PC-9 (cell line): Measurements from ENCODE around the gene ARMC6. TPM values are rescaled to one million over a fixed set of nuclear protein-coding genes. Genes with fewer than 3 reads are reported as not detected.

Experiments used
- BruUV-seq: library from RNA; stranded (reverse); fragments of 400-500 nt; replicated peaks from 2 replicates; lab custom pipeline; 2021; lab: Mats Ljungman, UMichigan
- CTCF ChIA-PET: fragments of 300-600 bp; sonication (Branson Sonifier 250); formaldehyde crosslinking; loops from one replicate; lab custom pipeline; 2022; ENCODE audit warnings: antibody characterized with exemption; lab: Charles Lee
- POLR2A ChIA-PET: fragments of 300-600 bp; sonication (Branson Sonifier 250); formaldehyde crosslinking; loops from one replicate; lab custom pipeline; 2022; ENCODE audit warnings: antibody characterized with exemption; ENCODE audit not compliant: unreplicated experiment; lab: Charles Lee
- DNase-seq, 2 experiments: peaks; one replicate each; pipeline versions ENCODE4 v3.0.0 to v3.0.0-alpha.2; 2015 to 2022; ENCODE audit warnings: mixed read lengths in 1 of 2
- H2AFZ ChIP-seq: fragments of 200-600 bp; sonication (generic); 2 replicates; pipeline ENCODE4 v1.8.1; 2017; ENCODE audit warnings: antibody characterized with exemption
- H3F3A ChIP-seq: fragments of 200-600 bp; sonication (generic); 2 replicates; pipeline ENCODE4 v1.8.1; 2017; ENCODE audit warnings: antibody characterized with exemption, mild to moderate bottlenecking, low read depth; ENCODE audit not compliant: insufficient read depth
- H3K27ac ChIP-seq: fragments of 200-600 bp; sonication (generic); 2 replicates; pipeline ENCODE4 v1.6.1; 2016; ENCODE audit warnings: mixed run types
- H3K27me3 ChIP-seq: fragments of 200-600 bp; sonication (generic); 2 replicates; pipeline ENCODE4 v1.6.1; 2016; ENCODE audit warnings: low read depth, mixed run types; ENCODE audit not compliant: insufficient read depth
- H3K36me3 ChIP-seq: fragments of 200-600 bp; sonication (generic); 2 replicates; pipeline ENCODE4 v1.6.1; 2016; ENCODE audit warnings: low read depth, mixed run types
- H3K4me1 ChIP-seq: fragments of 200-600 bp; sonication (generic); replicated peaks from 2 replicates; pipeline ENCODE4 v1.6.1; 2016; ENCODE audit warnings: mixed run types; ENCODE audit not compliant: insufficient read depth
- H3K4me2 ChIP-seq: fragments of 200-600 bp; sonication (generic); 2 replicates; pipeline ENCODE4 v1.6.1; 2017; ENCODE audit warnings: mixed run types
- H3K4me3 ChIP-seq: fragments of 200-600 bp; sonication (generic); 2 replicates; pipeline ENCODE4 v1.6.1; 2016; ENCODE audit warnings: mixed run types
- H3K79me2 ChIP-seq: fragments of 200-600 bp; sonication (generic); 2 replicates; pipeline ENCODE4 v1.6.1; 2017; ENCODE audit warnings: low read depth, mixed run types
- H3K9me2 ChIP-seq: fragments of 200-600 bp; sonication (generic); 2 replicates; pipeline ENCODE4 v1.8.1; 2017; ENCODE audit warnings: mild to moderate bottlenecking; ENCODE audit not compliant: insufficient read depth
- H3K9me3 ChIP-seq: fragments of 200-600 bp; sonication (generic); 2 replicates; pipeline ENCODE4 v1.8.1; 2016; ENCODE audit warnings: low read depth; ENCODE audit not compliant: insufficient read depth
- H4K20me1 ChIP-seq: fragments of 200-600 bp; sonication (generic); 2 replicates; pipeline ENCODE4 v1.8.1; 2017; ENCODE audit not compliant: insufficient read depth
- EZH2 ChIP-seq: fragments of 200-600 bp; sonication (generic); IDR thresholded peaks from 2 replicates; pipeline ENCODE4 v1.8.0; 2017; ENCODE audit warnings: antibody characterized with exemption, low read depth
- intact Hi-C: fragments of 100-400 bp; cut with micrococcal nuclease; formaldehyde crosslinking; loops from one replicate; pipeline ENCODE4 v1.10.0; 2022; ENCODE audit not compliant: unreplicated experiment
- total RNA-seq: library from RNA; stranded (reverse); gene quantifications from 2 replicates; pipeline ENCODE4 v1.2.3, GENCODE V29; 2021
- TF ChIP-seq, protein P1 (sequence below): fragments of 200-600 bp; sonication (generic); conservative IDR thresholded peaks from 2 replicates; pipeline ENCODE4 v1.6.1; 2017; ENCODE audit warnings: mixed run types, antibody characterized with exemption, mild to moderate bottlenecking, moderate library complexity

Gene ARMC6
- total RNA-seq, 1 experiment from 2014 or later: 28.8 TPM

DNA sequence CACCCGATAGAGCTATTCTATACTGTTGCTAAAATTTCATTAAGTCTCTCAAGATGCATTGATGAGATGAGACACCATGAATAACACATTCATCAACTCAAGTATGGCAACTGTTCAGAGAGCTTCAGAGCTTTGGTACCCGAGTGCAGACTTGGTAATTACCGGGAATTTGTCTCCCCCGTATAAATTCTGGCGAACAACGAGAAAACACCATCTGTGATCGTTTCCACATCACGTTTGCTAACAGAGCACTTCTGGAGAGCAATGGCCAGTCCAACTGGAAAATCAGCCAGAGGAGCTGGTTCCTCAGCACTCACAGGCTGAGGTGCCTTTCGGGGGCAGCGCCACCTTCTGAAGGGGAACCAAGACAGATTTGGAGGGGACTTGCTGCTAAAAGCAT, 40.3 kb upstream of the ARMC6 start:
- no peaks in the 10 kb centered on the region for H3K4me1 ChIP-seq
- POLR2A ChIA-PET: no interaction called here
- no peak for DNase-seq
- no peaks in the 10 kb centered on the region for H3K9me2 ChIP-seq
- no peak overlapping the region for H3K27ac ChIP-seq
- H3K9me3 ChIP-seq: no peaks in the 10 kb centered on the region
- peaks cover 27% of the 10 kb centered on the region; the same call in 1 of the 2 replicates for H3F3A ChIP-seq
- H3K36me3 ChIP-seq: peaks cover 14% of the 10 kb centered on the region; the same call in 1 of the 2 replicates
- intact Hi-C loops: no loop called here
- H4K20me1 ChIP-seq: peaks cover 3% of the 10 kb centered on the region; the same call in 1 of the 2 replicates
- H3K4me3 ChIP-seq: no peak overlapping the region
- no TSS peak for BruUV-seq
- no peaks in the 10 kb centered on the region for H3K27me3 ChIP-seq
- CTCF ChIA-PET: no interaction called here
- no peak overlapping the region for H3K4me2 ChIP-seq
- TF ChIP-seq, protein P1, sequence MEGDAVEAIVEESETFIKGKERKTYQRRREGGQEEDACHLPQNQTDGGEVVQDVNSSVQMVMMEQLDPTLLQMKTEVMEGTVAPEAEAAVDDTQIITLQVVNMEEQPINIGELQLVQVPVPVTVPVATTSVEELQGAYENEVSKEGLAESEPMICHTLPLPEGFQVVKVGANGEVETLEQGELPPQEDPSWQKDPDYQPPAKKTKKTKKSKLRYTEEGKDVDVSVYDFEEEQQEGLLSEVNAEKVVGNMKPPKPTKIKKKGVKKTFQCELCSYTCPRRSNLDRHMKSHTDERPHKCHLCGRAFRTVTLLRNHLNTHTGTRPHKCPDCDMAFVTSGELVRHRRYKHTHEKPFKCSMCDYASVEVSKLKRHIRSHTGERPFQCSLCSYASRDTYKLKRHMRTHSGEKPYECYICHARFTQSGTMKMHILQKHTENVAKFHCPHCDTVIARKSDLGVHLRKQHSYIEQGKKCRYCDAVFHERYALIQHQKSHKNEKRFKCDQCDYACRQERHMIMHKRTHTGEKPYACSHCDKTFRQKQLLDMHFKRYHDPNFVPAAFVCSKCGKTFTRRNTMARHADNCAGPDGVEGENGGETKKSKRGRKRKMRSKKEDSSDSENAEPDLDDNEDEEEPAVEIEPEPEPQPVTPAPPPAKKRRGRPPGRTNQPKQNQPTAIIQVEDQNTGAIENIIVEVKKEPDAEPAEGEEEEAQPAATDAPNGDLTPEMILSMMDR: no peak
- no peak for TF ChIP-seq EZH2
- H3K79me2 ChIP-seq: no peaks in the 10 kb centered on the region
- no peak overlapping the region for H2AFZ ChIP-seq

DNA sequence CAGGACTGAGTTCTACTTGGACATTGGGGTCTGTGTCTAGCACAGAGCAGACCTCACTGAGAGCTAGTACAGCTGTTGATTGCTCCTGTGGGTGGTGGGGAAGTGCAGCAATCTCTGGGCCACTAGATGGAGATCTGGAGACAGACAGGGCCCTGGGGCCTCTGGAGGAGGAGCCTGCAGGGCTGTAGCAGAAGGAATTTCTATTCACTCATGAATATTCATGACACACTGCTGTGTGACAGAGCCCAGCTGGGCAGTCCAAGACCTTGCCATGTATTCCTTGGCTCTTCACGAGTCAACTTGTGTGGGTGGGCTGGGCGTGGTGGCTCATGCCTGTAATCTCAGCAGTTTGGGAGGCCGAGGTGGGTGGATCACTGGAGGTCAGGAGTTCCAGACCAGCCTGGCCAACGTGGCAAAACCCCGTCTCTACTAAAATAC, 37.6 kb upstream of the ARMC6 start:
- ChIA-PET POLR2A (no interaction called here), CTCF (no interaction called here)
- BruUV-seq: no TSS peak
- no peaks in the 10 kb centered on the region for H3K9me3 ChIP-seq
- peak; percentile 36 to 68 for DNase-seq
- H3K4me1 ChIP-seq: peaks cover 3% of the 10 kb centered on the region; the same call in 1 of the 2 replicates
- no peak for TF ChIP-seq EZH2
- TF ChIP-seq, protein P1: peak; percentile 63
- no peak overlapping the region for H3K27ac ChIP-seq
- no peaks in the 10 kb centered on the region for H3K79me2 ChIP-seq
- H4K20me1 ChIP-seq: peaks cover 25% of the 10 kb centered on the region
- H3K9me2 ChIP-seq: no peaks in the 10 kb centered on the region
- H3K27me3 ChIP-seq: no peaks in the 10 kb centered on the region
- H3K4me2 ChIP-seq: no peak overlapping the region
- no peak overlapping the region for H2AFZ ChIP-seq
- H3F3A ChIP-seq: peaks cover 13% of the 10 kb centered on the region; the same call in 1 of the 2 replicates
- no peak overlapping the region for H3K4me3 ChIP-seq
- peaks cover 14% of the 10 kb centered on the region; the same call in 1 of the 2 replicates for H3K36me3 ChIP-seq
- intact Hi-C loops: no loop called here

DNA sequence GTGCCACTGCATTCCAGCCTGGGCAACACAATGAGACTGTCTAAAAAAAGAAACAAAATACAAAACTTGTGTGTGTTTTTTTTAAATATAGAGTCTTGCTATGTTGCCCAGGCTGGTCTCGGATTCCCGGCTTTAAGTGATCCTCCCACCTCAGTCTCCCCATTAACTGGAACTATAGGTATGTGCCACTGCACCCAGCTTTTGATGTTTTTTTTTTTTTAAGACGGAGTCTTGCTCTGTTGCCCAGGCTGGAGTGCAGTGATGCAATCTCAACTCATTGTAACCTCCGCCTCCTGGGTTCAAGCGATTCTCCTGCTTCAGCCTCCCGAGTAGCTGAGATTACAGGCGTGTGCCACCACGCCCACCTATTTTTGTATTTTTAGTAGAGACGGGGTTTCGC, 37.1 kb upstream of the ARMC6 start:
- Histone ChIP-seq H4K20me1 (peaks cover 25% of the 10 kb centered on the region), H3K4me3 (no peak overlapping the region), H3K36me3 (peaks cover 17% of the 10 kb centered on the region), H3K79me2 (no peaks in the 10 kb centered on the region), H3K27ac (no peak overlapping the region), H3K4me1 (peaks cover 3% of the 10 kb centered on the region; the same call in 1 of the 2 replicates), H3K9me2 (no peaks in the 10 kb centered on the region), H3K4me2 (no peak overlapping the region), H3K27me3 (no peaks in the 10 kb centered on the region), H2AFZ (no peak overlapping the region), H3K9me3 (no peaks in the 10 kb centered on the region), H3F3A (peaks cover 15% of the 10 kb centered on the region; the same call in 1 of the 2 replicates)
- intact Hi-C loops: no loop called here
- POLR2A ChIA-PET: no interaction called here
- no peak for TF ChIP-seq EZH2
- TF ChIP-seq, protein P1: no peak
- DNase-seq: no peak
- BruUV-seq: no TSS peak
- CTCF ChIA-PET: no interaction called here
